Endothelial cell of umbilical vein (primary cell): ENCODE measurements around the gene TM9SF1. TPM values are rescaled to one million over a fixed set of nuclear protein-coding genes. Genes with fewer than 3 reads are reported as not detected.

Experiments used
- BruUV-seq: library from RNA; stranded (reverse); fragments of 400-500 nt; replicated peaks from 2 replicates; lab custom pipeline; 2021; lab: Mats Ljungman, UMichigan
- CTCF ChIA-PET: fragments of 300-600, 350-600 bp; sonication (Branson Sonifier 250); formaldehyde crosslinking; loops from one replicate; lab custom pipeline; 2021; ENCODE audit warnings: antibody characterized with exemption, inconsistent platforms; lab: Charles Lee
- POLR2A ChIA-PET: fragments of 300-600, 350-600 bp; sonication (Branson Sonifier 250); formaldehyde crosslinking; loops from one replicate; lab custom pipeline; 2021; ENCODE audit warnings: antibody characterized with exemption, inconsistent platforms; lab: Charles Lee
- DNase-seq: peaks from one replicate; pipeline ENCODE4 v3.0.0-alpha.2; 2011; ENCODE audit warnings: low read depth, low spot score
- FAIRE-seq: peaks from 2 replicates; lab custom pipeline; 2011; peaks lifted over from hg19 to GRCh38; lab: Jason Lieb, UNC
- H2AFZ ChIP-seq: 2 replicates; pipeline ENCODE4 v1.6.0; 2012; ENCODE audit warnings: low read depth, low read length, control low read depth, inconsistent platforms
- H3K27ac ChIP-seq: 2 replicates; pipeline ENCODE4 v1.5.1; 2011; ENCODE audit warnings: low read depth, mild to moderate bottlenecking, control low read depth, low read length, moderate library complexity; ENCODE audit not compliant: insufficient read depth
- H3K27me3 ChIP-seq, 2 experiments: 2 replicates each; pipeline versions ENCODE4 v1.6.0 to v1.6.1; 2011; ENCODE audit warnings: low read length in 2 of 2, mixed read lengths in 1 of 2; ENCODE audit not compliant: control insufficient read depth in 2 of 2, insufficient read depth in 2 of 2
- H3K36me3 ChIP-seq, 2 experiments: 2 replicates in 1 of 2; 3 replicates in 1 of 2; pipeline ENCODE4 v1.5.1; 2011; ENCODE audit warnings: low read length in 2 of 2, mild to moderate bottlenecking in 1 of 2, moderate library complexity in 1 of 2; ENCODE audit not compliant: control insufficient read depth in 2 of 2, insufficient read depth in 2 of 2; ENCODE audit errors: extremely low read depth in 1 of 2
- H3K4me1 ChIP-seq: 3 replicates; pipeline ENCODE4 v1.5.1; 2011; ENCODE audit warnings: mild to moderate bottlenecking, low read length; ENCODE audit not compliant: control insufficient read depth, insufficient read depth; ENCODE audit errors: extremely low read depth
- H3K4me2 ChIP-seq: 2 replicates; pipeline ENCODE4 v1.6.1; 2011; ENCODE audit warnings: low read length, control low read depth, mixed read lengths; ENCODE audit not compliant: insufficient read depth
- H3K4me3 ChIP-seq, 3 experiments: fragments of 200-600 bp in 1 of 3; sonication (generic), shearing (Covaris generic) in 1 of 3; replicated peaks in 1 of 3; 2 replicates each; pipeline ENCODE4 v1.5.1; 2011 to 2016; ENCODE audit warnings: control low read depth in 3 of 3, low read length in 3 of 3, mild to moderate bottlenecking in 2 of 3, inconsistent platforms in 1 of 3, low read depth in 1 of 3, moderate library complexity in 1 of 3; ENCODE audit not compliant: insufficient read depth in 1 of 3
- H3K79me2 ChIP-seq: 2 replicates; pipeline ENCODE4 v1.6.0; 2012; ENCODE audit warnings: low read length, inconsistent platforms; ENCODE audit not compliant: control insufficient read depth, insufficient read depth
- H3K9ac ChIP-seq: replicated peaks from 2 replicates; pipeline ENCODE3; 2011; ENCODE audit warnings: low read length, control low read depth; ENCODE audit not compliant: insufficient read depth; ENCODE audit errors: extremely low read depth
- H3K9me1 ChIP-seq: replicated peaks from 3 replicates; pipeline ENCODE4 v1.6.0; 2011; ENCODE audit warnings: mild to moderate bottlenecking, low read length; ENCODE audit not compliant: control insufficient read depth, insufficient read depth; ENCODE audit errors: extremely low read depth
- H3K9me3 ChIP-seq: replicated peaks from 2 replicates; pipeline ENCODE4 v1.5.1; 2012; ENCODE audit warnings: low read length, inconsistent platforms; ENCODE audit not compliant: control insufficient read depth, insufficient read depth
- H4K20me1 ChIP-seq: replicated peaks from 2 replicates; pipeline ENCODE3; 2011; ENCODE audit warnings: mild to moderate bottlenecking, low read length; ENCODE audit not compliant: control insufficient read depth, insufficient read depth; ENCODE audit errors: extremely low read depth
- EZH2 ChIP-seq: IDR thresholded peaks from 2 replicates; pipeline ENCODE4 v1.6.1; 2012; ENCODE audit warnings: borderline replicate concordance, low read depth, mild to moderate bottlenecking, moderate library complexity, low read length, inconsistent platforms; ENCODE audit not compliant: severe bottlenecking
- FOS ChIP-seq: IDR thresholded peaks from 2 replicates; pipeline ENCODE4 v1.6.1; 2011; ENCODE audit warnings: mild to moderate bottlenecking, low read length, moderate library complexity, borderline replicate concordance; ENCODE audit not compliant: insufficient read depth
- GATA2 ChIP-seq: IDR thresholded peaks from 2 replicates; pipeline ENCODE4 v1.7.0; 2011; ENCODE audit warnings: low read depth, mild to moderate bottlenecking, moderate library complexity, mixed read lengths, low read length; ENCODE audit not compliant: insufficient read length, insufficient read depth
- JUN ChIP-seq: IDR thresholded peaks from 2 replicates; pipeline ENCODE4 v1.6.1; 2011; ENCODE audit warnings: borderline replicate concordance, low read depth; ENCODE audit not compliant: insufficient read length, insufficient read depth
- MYC ChIP-seq: IDR thresholded peaks from one replicate; pipeline ENCODE4 v1.6.1; 2011; ENCODE audit warnings: mild to moderate bottlenecking, low read depth, low read length
- POLR2A ChIP-seq: IDR thresholded peaks from 2 replicates; pipeline ENCODE4 v1.6.1; 2012; ENCODE audit warnings: low read depth, mild to moderate bottlenecking, control low read depth, low read length
- POLR2AphosphoS5 ChIP-seq: IDR thresholded peaks from 2 replicates; pipeline ENCODE4 v1.6.1; 2012; ENCODE audit warnings: low read depth, mild to moderate bottlenecking, control low read depth, low read length, moderate library complexity; ENCODE audit not compliant: insufficient read depth
- dilution Hi-C: fragments of 300-500 bp; cut with MboI; formaldehyde crosslinking; loops from one replicate; pipeline ENCODE4 v1.15.0; 2019; ENCODE audit warnings: low sequenced_read_pairs; ENCODE audit not compliant: extremely low pct_ligation_motif_present
- intact Hi-C: fragments of 100-400 bp; cut with micrococcal nuclease; formaldehyde crosslinking; loops from one replicate; pipeline ENCODE4 v1.10.0; 2022
- polyA plus RNA-seq, 4 experiments: library from polyadenylated mRNA; depleted of rRNA in 3 of 4; stranded (reverse) in 3 of 4; unstranded in 1 of 4; fragments of >200 nt; gene quantifications; 2 replicates each; pipeline versions ENCODE4 v1.2.1 to v1.2.3, GENCODE V29; 2011 to 2012; ENCODE audit warnings: missing spikeins in 1 of 4
- total RNA-seq: library from RNA; stranded (reverse); gene quantifications from 2 replicates; pipeline ENCODE4 v1.2.3, GENCODE V29; 2021
- TF ChIP-seq, protein P1 (sequence below), 2 donors: IDR thresholded peaks; 1 replicate in 1 of 2; 2 replicates in 1 of 2; pipeline ENCODE4 v1.5.1; 2011; ENCODE audit warnings: low read length in 2 of 2, mild to moderate bottlenecking in 2 of 2, moderate library complexity in 2 of 2, control low read depth in 1 of 2, inconsistent platforms in 1 of 2, low read depth in 1 of 2; ENCODE audit not compliant: insufficient read depth in 1 of 2; ENCODE audit errors: extremely low read depth in 1 of 2
- TF ChIP-seq, protein P2 (sequence below): IDR thresholded peaks from 2 replicates; pipeline ENCODE4 v1.6.1; 2011; ENCODE audit not compliant: insufficient read depth, insufficient read length

The TM9SF1 gene
- total and polyA plus RNA-seq, 2 donors (not counting 3 experiments of a cell fraction or from before 2014, with no cell fraction given) = 60.7 to 71.5 TPM

DNA sequence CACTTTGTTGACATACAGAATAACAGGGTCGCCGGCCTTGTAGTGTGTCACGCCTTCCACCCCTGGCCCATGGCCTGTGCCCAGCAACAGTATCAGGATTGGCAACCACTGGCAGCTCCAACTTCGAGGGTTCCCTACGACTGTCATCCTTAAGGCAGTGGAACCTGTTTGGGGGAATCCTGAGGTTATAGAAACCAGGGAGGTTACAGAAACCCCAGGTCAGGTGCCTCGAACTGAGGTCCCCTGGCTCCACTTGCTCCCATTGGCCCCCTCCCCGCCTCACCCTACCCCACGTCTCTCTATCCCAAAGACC, 412 bp downstream of the TM9SF1 start:
- FAIRE-seq (no peak), DNase-seq (no peak)
- intact Hi-C loops = loop anchor here (1.0 to 2.0 kb wide), 3 partner anchors 18 to 38 kb away; partner anchors contain the start of genes CHMP4A, GMPR2 and NEDD8
- CTCF ChIA-PET = interaction anchor here (0.5 to 3.9 kb wide), 5 partner anchors 21 to 237 kb away, joined by 3 to 19 read pairs (median 3); partner anchors contain the start of gene MDP1
- H3K9ac ChIP-seq = peak overlapping the region; percentile 94
- no TSS peak for BruUV-seq
- H3K27me3 ChIP-seq = no peaks in the 10 kb centered on the region
- H2AFZ ChIP-seq = peak overlapping the region; percentile 67
- no peaks in the 10 kb centered on the region for H4K20me1 ChIP-seq
- peaks cover 16% of the 10 kb centered on the region for H3K4me1 ChIP-seq
- TF ChIP-seq POLR2A (no peak), MYC (no peak), GATA2 (no peak), FOS (no peak), JUN (no peak), POLR2AphosphoS5 (no peak), EZH2 (no peak)
- TF ChIP-seq, protein P1, sequence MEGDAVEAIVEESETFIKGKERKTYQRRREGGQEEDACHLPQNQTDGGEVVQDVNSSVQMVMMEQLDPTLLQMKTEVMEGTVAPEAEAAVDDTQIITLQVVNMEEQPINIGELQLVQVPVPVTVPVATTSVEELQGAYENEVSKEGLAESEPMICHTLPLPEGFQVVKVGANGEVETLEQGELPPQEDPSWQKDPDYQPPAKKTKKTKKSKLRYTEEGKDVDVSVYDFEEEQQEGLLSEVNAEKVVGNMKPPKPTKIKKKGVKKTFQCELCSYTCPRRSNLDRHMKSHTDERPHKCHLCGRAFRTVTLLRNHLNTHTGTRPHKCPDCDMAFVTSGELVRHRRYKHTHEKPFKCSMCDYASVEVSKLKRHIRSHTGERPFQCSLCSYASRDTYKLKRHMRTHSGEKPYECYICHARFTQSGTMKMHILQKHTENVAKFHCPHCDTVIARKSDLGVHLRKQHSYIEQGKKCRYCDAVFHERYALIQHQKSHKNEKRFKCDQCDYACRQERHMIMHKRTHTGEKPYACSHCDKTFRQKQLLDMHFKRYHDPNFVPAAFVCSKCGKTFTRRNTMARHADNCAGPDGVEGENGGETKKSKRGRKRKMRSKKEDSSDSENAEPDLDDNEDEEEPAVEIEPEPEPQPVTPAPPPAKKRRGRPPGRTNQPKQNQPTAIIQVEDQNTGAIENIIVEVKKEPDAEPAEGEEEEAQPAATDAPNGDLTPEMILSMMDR (IDR thresholded peaks at IDR 0.05; ENCODE audit: extremely low read depth in 1 of 2, insufficient read depth in 1 of 2, low read depth in 1 of 2, low read length in 2 of 2) = no peak
- TF ChIP-seq, protein P2, sequence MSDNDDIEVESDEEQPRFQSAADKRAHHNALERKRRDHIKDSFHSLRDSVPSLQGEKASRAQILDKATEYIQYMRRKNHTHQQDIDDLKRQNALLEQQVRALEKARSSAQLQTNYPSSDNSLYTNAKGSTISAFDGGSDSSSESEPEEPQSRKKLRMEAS = no peak
- peaks cover 5 to 18% of the 10 kb centered on the region in 2 experiments for H3K36me3 ChIP-seq
- H3K4me3 ChIP-seq = peak overlapping the region; percentile 19 to 82 (median 69)
- H3K9me3 ChIP-seq = no peaks in the 10 kb centered on the region
- POLR2A ChIA-PET = interaction anchor here (0.7 to 1.2 kb wide), 2 partner anchors 14 kb away, joined by 3 to 5 read pairs; no protein-coding TSS in a partner anchor
- peaks cover 35% of the 10 kb centered on the region for H3K79me2 ChIP-seq
- H3K4me2 ChIP-seq = peak overlapping the region; percentile 90
- no peaks in the 10 kb centered on the region for H3K9me1 ChIP-seq
- dilution Hi-C loops = no loop called here
- peak overlapping the region; percentile 93 for H3K27ac ChIP-seq
